Measurements from ENCODE around the gene WDR55.
A peak's percentile ranks its signal among the peaks of the same experiment; 100 is the strongest.
"Not testable (repeated sequence)": the region's sequence is repeated elsewhere in the genome, so short reads cannot be mapped to it uniquely, and the experiment has no call there.

WDR55 gene

GRCh38 chr5:140647042-140647419, 17.7 kb upstream of the WDR55 start:
- no peak for DNase-seq (ENCODE audit: low read depth in 3 of 3)

GRCh38 chr5:140658870-140659269, 5.8 kb upstream of the WDR55 start:
- DNase-seq (ENCODE audit: low read depth in 3 of 3) = no peak

GRCh38 chr5:140660371-140660770, 4.3 kb upstream of the WDR55 start:
- DNase-seq (ENCODE audit: low read depth in 3 of 3) = not testable (repeated sequence)

GRCh38 chr5:140664030-140664358, 710 bp upstream of the WDR55 start:
- DNase-seq (ENCODE audit: low read depth in 3 of 3) = no peak

- DNase-seq (ENCODE audit: low read depth in 3 of 3) = not testable (repeated sequence)
Measured at GRCh38 chr5:140671035-140671434, 6.3 kb downstream of the WDR55 start.

GRCh38 chr5:140671472-140672125, 6.9 kb downstream of the WDR55 start:
- no peak for DNase-seq (ENCODE audit: low read depth in 3 of 3)

- no peak for DNase-seq (ENCODE audit: low read depth in 3 of 3)
Measured at GRCh38 chr5:140672455-140673186, 7.9 kb downstream of the WDR55 start.

- DNase-seq (ENCODE audit: low read depth in 3 of 3) = no peak
Measured at GRCh38 chr5:140673187-140673976, 8.7 kb downstream of the WDR55 start, which contains the start of gene DND1. Gene DND1, minus strand, starts transcription at chr5:140673576. Its CDS starts 34 bp downstream, at chr5:140673542.

GRCh38 chr5:140674211-140674610, 9.5 kb downstream of the WDR55 start:
- no peak for DNase-seq (ENCODE audit: low read depth in 3 of 3)

GRCh38 chr5:140674629-140675028, 9.9 kb downstream of the WDR55 start:
- DNase-seq (ENCODE audit: low read depth in 3 of 3) = no peak

- no peak for DNase-seq (ENCODE audit: low read depth in 3 of 3)
Measured at GRCh38 chr5:140677947-140678346, 13.2 kb downstream of the WDR55 start.

GRCh38 chr5:140678993-140679392, 14.3 kb downstream of the WDR55 start:
- DNase-seq (ENCODE audit: low read depth in 3 of 3) = no peak

GRCh38 chr5:140690376-140690932, 25.8 kb downstream of the WDR55 start:
- DNase-seq (ENCODE audit: low read depth in 3 of 3) = no peak

- peak; percentile 74 to 84 (median 78) for DNase-seq (ENCODE audit: low read depth in 3 of 3)
Measured at GRCh38 chr5:140690941-140691924, 26.5 kb downstream of the WDR55 start, which contains the start of the genes HARS1 and HARS2. Gene HARS1, minus strand, starts transcription at chr5:140691370. Its CDS starts 66 bp downstream, at chr5:140691304. Gene HARS2, plus strand, starts transcription at chr5:140691455. Its CDS starts 194 bp downstream, at chr5:140691649.

GRCh38 chr5:140694276-140694675, 29.6 kb downstream of the WDR55 start:
- DNase-seq (ENCODE audit: low read depth in 3 of 3) = no peak

GRCh38 chr5:140696891-140697492, 32.3 kb downstream of the WDR55 start:
- DNase-seq (ENCODE audit: low read depth in 3 of 3) = no peak

- DNase-seq (ENCODE audit: low read depth in 3 of 3) = peak; percentile 81 to 90 (median 90)
Measured at GRCh38 chr5:140700177-140701144, 35.8 kb downstream of the WDR55 start, which contains the start of gene ZMAT2. Gene ZMAT2, plus strand, starts transcription at chr5:140700447. Its CDS starts 14 bp downstream, at chr5:140700461.

GRCh38 chr5:140707812-140708211, 43.1 kb downstream of the WDR55 start:
- no peak for DNase-seq (ENCODE audit: low read depth in 3 of 3)

GRCh38 chr5:140708787-140709186, 44.1 kb downstream of the WDR55 start:
- DNase-seq (ENCODE audit: low read depth in 3 of 3) = not testable (repeated sequence)

Measured in stimulated activated CD4-positive, alpha-beta T cell treated with anti-CD3 and anti-CD28 coated beads, TNF-alpha, amount 100 ng/mL, for 24 hours (primary cell).